ENCODE results near the gene MYO1G. TPM values are rescaled to one million over a fixed set of nuclear protein-coding genes. Genes with fewer than 3 reads are reported as not detected.

Gene MYO1G
- total RNA-seq, 1 experiment from 2014 or later, result 0.41 TPM

DNA sequence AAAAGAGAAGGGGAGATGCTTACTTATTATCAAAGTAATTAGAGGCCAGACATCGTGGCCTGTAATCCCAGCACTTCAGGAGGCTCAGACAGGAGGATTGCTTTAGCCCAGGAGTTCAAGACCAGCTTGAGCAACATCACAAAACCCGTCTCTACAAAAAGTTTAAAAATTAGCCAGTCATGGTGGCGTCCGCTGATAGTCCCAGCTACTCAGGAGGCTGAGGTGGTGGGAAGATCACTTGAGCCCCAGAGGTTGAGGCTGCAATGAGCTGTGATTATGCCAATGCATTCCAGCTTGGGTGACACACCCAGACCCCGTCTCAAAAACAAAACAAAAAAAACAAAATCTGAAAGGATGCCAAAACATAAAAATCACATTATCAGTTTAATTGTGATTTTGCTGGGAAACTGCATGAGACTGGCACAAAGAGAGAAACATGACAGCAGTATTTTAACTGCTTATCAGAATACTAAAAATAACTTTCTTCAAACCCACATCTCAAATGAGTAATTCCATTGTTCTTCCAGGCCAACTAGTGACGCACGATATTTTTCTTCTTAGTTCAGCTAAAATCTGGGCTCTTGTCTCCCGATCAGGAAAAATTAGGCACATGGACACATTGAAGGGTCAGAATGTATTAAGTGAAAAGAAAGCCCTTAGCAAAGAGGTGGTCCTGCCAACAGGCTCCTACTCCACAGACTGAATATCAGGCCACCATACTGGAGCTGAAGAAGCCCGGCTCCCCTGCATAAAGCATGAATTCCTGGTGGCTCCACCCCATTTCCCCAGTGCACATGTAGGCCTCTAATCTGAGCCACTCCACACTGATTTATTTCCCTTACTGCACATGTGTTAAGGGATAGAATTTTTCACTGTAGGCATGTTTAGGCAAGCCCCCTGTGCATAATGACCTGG lies 11.6 kb upstream of the MYO1G start:
- no peak for DNase-seq (ENCODE audit: low read depth, low spot score)
- no TSS peak for BruUV-seq (replicated peaks)

DNA sequence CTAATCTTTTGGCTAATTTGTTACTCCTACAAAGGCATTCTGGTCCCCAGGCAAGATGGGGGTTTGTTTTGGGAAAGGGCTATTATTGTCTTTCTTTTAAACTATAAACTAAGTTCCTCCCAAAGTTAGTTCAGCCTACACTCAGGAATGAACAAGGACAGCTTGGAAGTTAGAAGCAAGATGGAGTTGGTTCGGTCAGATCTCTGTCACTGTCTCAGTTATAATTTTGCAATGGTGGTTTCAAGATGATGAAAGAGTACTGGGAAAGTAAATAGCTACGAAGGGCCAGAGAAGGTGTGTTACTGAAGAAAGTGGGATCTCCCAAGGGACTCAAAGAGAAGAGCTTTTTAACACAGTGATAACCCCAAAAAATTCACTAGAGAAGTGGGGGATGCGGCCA lies 10.3 kb upstream of the MYO1G start:
- H3K4me1 ChIP-seq (ENCODE audit: control insufficient read depth, insufficient read depth, low read length), result peaks cover 22% of the 10 kb centered on the region
- no peak for DNase-seq (ENCODE audit: low read depth, low spot score)
- no peak for ATAC-seq
- in situ Hi-C loops (cut with HindIII; ENCODE audit: low pct_unique_long_range_greater_than_20kb, low sequenced_read_pairs), result no loop called here
- POLR2A ChIA-PET, result interaction anchor here (0.5 kb wide), 1 partner anchor 120 kb away, joined by 4 read pairs; no protein-coding TSS in a partner anchor
- H3K27me3 ChIP-seq (ENCODE audit: control insufficient read depth, insufficient read depth, low read length), result no peaks in the 10 kb centered on the region
- no peak overlapping the region for H3K27ac ChIP-seq (ENCODE audit: low read length)
- TF ChIP-seq SIN3A (IDR thresholded peaks at IDR 0.05; ENCODE audit: borderline replicate concordance, insufficient read depth, low read depth, low read length), result no peak
- TF ChIP-seq, protein P1, sequence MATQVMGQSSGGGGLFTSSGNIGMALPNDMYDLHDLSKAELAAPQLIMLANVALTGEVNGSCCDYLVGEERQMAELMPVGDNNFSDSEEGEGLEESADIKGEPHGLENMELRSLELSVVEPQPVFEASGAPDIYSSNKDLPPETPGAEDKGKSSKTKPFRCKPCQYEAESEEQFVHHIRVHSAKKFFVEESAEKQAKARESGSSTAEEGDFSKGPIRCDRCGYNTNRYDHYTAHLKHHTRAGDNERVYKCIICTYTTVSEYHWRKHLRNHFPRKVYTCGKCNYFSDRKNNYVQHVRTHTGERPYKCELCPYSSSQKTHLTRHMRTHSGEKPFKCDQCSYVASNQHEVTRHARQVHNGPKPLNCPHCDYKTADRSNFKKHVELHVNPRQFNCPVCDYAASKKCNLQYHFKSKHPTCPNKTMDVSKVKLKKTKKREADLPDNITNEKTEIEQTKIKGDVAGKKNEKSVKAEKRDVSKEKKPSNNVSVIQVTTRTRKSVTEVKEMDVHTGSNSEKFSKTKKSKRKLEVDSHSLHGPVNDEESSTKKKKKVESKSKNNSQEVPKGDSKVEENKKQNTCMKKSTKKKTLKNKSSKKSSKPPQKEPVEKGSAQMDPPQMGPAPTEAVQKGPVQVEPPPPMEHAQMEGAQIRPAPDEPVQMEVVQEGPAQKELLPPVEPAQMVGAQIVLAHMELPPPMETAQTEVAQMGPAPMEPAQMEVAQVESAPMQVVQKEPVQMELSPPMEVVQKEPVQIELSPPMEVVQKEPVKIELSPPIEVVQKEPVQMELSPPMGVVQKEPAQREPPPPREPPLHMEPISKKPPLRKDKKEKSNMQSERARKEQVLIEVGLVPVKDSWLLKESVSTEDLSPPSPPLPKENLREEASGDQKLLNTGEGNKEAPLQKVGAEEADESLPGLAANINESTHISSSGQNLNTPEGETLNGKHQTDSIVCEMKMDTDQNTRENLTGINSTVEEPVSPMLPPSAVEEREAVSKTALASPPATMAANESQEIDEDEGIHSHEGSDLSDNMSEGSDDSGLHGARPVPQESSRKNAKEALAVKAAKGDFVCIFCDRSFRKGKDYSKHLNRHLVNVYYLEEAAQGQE (IDR thresholded peaks at IDR 0.05; ENCODE audit: insufficient read depth in 1 of 2, low read depth in 2 of 2, low read length in 1 of 2), result no peak
- TF ChIP-seq, protein P2, sequence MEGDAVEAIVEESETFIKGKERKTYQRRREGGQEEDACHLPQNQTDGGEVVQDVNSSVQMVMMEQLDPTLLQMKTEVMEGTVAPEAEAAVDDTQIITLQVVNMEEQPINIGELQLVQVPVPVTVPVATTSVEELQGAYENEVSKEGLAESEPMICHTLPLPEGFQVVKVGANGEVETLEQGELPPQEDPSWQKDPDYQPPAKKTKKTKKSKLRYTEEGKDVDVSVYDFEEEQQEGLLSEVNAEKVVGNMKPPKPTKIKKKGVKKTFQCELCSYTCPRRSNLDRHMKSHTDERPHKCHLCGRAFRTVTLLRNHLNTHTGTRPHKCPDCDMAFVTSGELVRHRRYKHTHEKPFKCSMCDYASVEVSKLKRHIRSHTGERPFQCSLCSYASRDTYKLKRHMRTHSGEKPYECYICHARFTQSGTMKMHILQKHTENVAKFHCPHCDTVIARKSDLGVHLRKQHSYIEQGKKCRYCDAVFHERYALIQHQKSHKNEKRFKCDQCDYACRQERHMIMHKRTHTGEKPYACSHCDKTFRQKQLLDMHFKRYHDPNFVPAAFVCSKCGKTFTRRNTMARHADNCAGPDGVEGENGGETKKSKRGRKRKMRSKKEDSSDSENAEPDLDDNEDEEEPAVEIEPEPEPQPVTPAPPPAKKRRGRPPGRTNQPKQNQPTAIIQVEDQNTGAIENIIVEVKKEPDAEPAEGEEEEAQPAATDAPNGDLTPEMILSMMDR (IDR thresholded peaks at IDR 0.05), result no peak
- no peak for TF ChIP-seq TCF7L2 (IDR thresholded peaks at IDR 0.05; ENCODE audit: low read depth, low read length)
- no peak for TF ChIP-seq POLR2AphosphoS5 (IDR thresholded peaks at IDR 0.05; ENCODE audit: low read depth, low read length)
- peaks cover 19% of the 10 kb centered on the region for H3K36me3 ChIP-seq (ENCODE audit: control insufficient read depth, insufficient read depth, low read length)
- no TSS peak for BruUV-seq (replicated peaks)
- H3K4me3 ChIP-seq (ENCODE audit: low read depth in 2 of 2, low read length in 2 of 2), result no peak overlapping the region
- CTCF ChIA-PET, result no interaction called here
- intact Hi-C loops (cut with micrococcal nuclease; ENCODE audit: unreplicated experiment), result no loop called here
- H3K9me3 ChIP-seq (ENCODE audit: control insufficient read depth, insufficient read depth, low read depth, low read length), result no peaks in the 10 kb centered on the region

More for the DNA sequence above, 11.6 kb upstream of the MYO1G start:
- H3K27me3 ChIP-seq (ENCODE audit: control insufficient read depth, insufficient read depth, low read length), result no peaks in the 10 kb centered on the region
- intact Hi-C loops (cut with micrococcal nuclease; ENCODE audit: unreplicated experiment) (no loop called here), in situ Hi-C loops (cut with HindIII; ENCODE audit: low pct_unique_long_range_greater_than_20kb, low sequenced_read_pairs) (no loop called here)
- CTCF ChIA-PET, result interaction anchor here (0.6 kb wide), 1 partner anchor 9 kb away, joined by 13 read pairs; no protein-coding TSS in a partner anchor
- no peaks in the 10 kb centered on the region for H3K9me3 ChIP-seq (ENCODE audit: control insufficient read depth, insufficient read depth, low read depth, low read length)
- H3K4me1 ChIP-seq (ENCODE audit: control insufficient read depth, insufficient read depth, low read length), result peaks cover 9% of the 10 kb centered on the region
- no peak overlapping the region for H3K4me3 ChIP-seq (ENCODE audit: low read depth in 2 of 2, low read length in 2 of 2)
- TF ChIP-seq SIN3A (IDR thresholded peaks at IDR 0.05; ENCODE audit: borderline replicate concordance, insufficient read depth, low read depth, low read length) (no peak), POLR2AphosphoS5 (IDR thresholded peaks at IDR 0.05; ENCODE audit: low read depth, low read length) (no peak), TCF7L2 (IDR thresholded peaks at IDR 0.05; ENCODE audit: low read depth, low read length) (no peak)
- TF ChIP-seq, protein P2 (IDR thresholded peaks at IDR 0.05), result no peak
- TF ChIP-seq, protein P1 (IDR thresholded peaks at IDR 0.05; ENCODE audit: insufficient read depth in 1 of 2, low read depth in 2 of 2, low read length in 1 of 2), result no peak
- POLR2A ChIA-PET, result no interaction called here
- no peak overlapping the region for H3K27ac ChIP-seq (ENCODE audit: low read length)
- peaks cover 7% of the 10 kb centered on the region for H3K36me3 ChIP-seq (ENCODE audit: control insufficient read depth, insufficient read depth, low read length)
- no peak for ATAC-seq
